Measurements from ENCODE around the gene TMEM63C. TPM values are rescaled to one million over a fixed set of nuclear protein-coding genes. Genes with fewer than 3 reads are reported as not detected.

The TMEM63C gene
- total RNA-seq, 1 donor from 2014 or later: 10.8 TPM

- DNase-seq: no peak
These were observed 75.1 kb downstream of the TMEM63C start for GRCh38 chr14:77256694-77257093.

DNA sequence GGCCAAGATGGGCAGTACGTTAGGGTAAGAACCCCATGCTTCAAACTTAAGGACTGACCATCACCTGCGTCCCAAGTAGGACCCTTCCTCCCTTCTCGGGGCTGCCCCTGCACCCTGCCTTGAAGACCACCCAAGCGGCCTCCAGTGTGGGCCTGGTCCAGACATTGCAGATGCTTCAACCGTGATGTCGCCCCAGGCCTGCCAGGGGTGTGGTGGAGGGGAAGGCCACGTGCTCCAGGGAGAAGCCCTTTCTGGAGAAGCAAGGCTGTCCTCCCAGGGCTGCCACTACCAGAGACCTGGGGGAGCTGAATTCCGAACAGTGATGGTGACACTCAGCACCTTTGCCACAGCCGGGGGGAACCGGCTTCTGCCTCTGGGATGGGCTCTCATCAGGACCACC lies 76.1 kb downstream of the TMEM63C start:
- DNase-seq: no peak

- no peak for DNase-seq
These were observed 77.0 kb downstream of the TMEM63C start for GRCh38 chr14:77258566-77258965.

- no peak for DNase-seq
These were observed 77.6 kb downstream of the TMEM63C start for GRCh38 chr14:77259025-77259715.

DNA sequence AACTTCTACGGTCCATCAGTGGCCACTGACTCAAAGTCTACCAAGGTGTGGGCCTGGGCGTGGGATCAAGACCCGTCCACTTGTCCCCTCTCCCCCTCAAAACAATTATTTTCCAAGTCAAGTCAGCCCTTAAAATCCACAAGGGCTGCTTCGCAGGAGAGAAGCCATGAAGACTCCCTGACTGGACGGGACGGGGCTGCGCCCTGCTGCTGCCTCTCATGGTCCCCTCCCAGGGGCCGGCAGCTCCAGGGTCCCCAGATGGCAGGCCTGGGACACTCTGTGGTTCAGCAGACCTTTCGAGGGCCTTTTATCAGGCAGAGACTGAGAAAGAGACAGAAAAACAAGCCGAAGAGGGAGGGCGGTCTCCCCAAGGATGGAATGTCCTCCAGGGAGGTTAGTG lies 78.6 kb downstream of the TMEM63C start:
- DNase-seq: no peak

DNA sequence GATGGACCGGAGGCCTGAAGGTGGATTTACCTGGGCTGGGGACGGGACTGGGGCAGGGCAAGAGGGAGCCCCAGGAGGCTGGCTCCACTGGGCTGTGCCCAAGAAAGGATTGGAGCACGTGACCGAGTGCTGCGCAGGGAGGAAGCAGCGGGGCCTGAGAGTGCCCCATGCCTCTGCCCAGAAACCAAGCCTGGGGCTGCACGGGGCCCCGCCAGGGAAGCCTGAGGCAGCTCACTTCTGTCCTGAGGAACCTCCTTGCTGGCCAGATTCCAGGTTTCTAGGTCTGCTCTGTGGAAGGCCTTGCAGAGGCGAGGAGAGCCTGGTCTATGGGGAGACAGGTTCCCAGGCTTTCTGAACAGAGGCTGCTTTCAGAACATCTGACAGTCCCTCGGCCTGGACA lies 79.0 kb downstream of the TMEM63C start:
- no peak for DNase-seq

GRCh38 chr14:77264466-77265186 lies 83.0 kb downstream of the TMEM63C start:
- DNase-seq: no peak

DNA sequence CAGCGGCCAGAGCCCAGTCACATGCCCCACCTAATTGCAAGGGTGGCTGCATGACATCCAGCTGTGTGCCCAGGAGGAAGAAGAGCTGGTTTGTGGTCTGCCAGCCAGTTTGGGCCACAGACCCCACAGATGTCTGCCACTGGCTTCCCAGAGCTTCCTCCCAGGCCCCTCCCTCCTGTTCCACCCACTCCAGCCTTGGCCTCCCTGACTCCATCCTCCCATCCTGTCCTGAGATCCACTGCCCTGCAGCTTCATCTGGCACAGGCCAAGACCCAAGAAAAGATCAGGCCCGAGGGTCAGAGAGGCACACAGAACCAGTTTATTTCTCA lies 83.6 kb downstream of the TMEM63C start:
- DNase-seq: no peak

GRCh38 chr14:77265561-77266335 lies 84.2 kb downstream of the TMEM63C start:
- no peak for DNase-seq

DNA sequence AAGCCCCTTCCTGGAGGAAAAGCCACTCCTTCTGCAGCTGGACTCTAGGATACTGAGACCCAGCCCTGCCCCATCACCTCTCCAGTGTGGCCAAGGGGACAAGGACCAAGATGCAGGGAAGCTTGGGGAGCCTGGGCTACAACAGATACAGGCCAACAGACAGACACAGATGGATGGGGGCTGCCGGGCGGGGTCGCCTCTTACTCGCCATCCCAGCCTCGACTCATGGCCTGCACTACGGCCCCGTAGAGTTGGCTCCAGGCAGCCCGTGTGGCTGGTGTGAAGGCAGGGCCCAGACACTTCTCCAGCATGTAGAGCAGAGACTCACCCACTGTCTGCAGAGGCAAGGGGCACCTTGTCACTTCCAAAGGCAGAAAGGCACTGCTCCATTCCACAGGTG lies 84.7 kb downstream of the TMEM63C start:
- DNase-seq: no peak

DNA sequence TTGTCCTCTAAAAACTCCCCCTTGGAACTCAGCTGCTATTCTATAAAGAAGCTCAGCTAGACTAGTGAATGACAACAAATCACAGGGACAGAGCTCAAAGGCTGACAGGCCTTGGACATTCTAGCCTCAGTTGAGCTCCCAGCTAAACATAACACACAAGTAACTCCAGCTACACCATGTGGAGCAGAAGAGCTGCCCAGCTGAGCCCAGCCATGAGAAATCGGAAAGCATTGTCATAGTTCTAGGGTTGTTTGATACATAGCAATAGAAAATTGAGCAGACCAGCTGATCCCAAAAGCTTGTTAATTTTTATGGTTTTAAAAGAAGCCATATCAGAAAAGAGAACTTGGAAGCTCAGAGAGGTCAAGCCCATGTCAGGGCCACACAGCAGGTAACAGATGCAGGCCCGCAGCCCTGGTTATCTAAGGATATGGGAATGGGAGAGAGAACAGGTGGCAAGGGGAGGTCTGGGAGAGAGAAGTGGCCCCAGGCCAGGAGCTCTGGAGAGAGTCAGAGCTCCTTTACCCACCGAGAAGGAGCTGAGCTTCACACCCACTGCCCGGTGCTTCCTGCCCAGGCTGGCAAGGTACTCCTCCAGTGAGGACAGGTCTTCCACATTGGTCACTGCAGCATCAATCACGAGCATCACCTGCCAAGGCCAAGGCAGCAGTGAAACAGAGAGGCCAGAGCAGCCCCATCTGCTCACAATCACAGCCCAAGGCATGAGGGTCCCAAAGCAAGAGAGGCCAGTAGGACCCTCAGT lies 86.5 kb downstream of the TMEM63C start:
- DNase-seq: no peak

- DNase-seq: no peak
These were observed 87.5 kb downstream of the TMEM63C start for GRCh38 chr14:77268989-77269600.

GRCh38 chr14:77270361-77271112 lies 88.9 kb downstream of the TMEM63C start:
- no peak for DNase-seq

GRCh38 chr14:77271113-77271710 lies 89.6 kb downstream of the TMEM63C start, which contains the start of gene NGB:
Gene NGB, minus strand, starts transcription at chr14:77271206. Its CDS starts 269 bp downstream, at chr14:77270937.
- DNase-seq: no peak

DNA sequence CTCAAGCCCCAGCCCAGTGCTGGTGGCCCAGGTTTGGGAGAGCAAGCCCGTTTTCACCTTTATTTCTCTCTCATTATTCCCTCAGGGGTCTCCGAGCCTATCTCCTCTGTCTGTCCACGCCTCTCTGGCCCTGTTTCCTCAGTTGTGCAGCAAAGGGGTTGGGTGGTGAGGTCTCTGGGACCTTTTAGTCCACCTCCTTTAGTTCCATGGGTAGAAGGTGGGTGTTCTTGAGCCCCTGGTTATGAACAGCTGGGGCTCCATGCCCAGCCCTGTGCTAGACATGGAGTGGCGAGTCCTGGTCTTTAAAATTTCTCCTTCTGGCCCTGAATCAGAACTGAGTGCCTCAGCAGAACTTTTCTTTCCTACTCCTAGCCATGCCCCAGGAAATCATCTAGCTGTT lies 90.7 kb downstream of the TMEM63C start:
- DNase-seq: no peak

DNA sequence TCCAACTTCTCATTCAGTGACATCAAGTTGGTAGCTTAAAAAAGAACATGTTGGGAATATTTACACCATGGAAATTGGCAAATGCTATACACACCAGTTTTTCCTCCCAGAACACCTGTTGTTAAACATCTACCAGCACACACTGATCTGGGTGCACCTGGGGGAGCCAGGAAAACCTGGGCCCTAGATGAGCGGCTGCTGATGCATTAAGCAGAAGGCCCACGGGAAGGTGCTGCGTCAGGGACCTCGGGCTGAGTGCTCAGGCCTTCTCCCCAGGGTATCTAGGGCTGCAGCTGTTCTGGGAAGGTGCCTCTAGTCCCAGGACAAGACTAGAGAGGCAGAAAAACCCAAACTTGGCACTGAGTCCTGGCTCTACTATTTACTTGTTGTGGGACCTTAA lies 92.2 kb downstream of the TMEM63C start:
- no peak for DNase-seq

DNA sequence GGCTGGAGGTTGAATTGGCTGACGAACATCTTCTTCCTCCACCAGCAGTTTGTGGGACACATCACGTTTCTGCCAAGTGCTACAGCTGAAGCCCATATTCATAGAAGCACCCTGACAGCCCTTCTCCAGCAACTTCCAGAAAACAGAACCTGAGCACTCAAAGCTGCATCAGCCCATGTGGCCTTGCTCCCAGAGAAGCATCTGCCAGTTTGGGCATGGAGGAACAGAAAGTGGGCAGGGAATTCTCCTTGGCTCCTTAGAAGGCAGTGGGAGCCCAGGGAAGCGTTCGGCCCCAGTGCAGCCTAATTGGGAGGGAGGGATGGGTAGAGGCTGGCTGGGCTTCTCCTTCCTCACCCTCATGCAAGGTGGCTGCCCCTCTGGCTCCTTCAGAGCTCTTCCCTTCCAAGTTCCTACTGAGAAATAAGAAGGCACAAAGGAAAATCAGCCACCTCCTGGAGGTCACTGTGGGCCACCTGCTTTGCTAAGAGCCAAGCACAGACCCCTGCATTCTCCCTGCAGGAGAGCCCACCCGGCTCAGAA lies 93.5 kb downstream of the TMEM63C start:
- no peak for DNase-seq

- no peak for DNase-seq
These were observed 94.0 kb downstream of the TMEM63C start for GRCh38 chr14:77275601-77276017.

DNA sequence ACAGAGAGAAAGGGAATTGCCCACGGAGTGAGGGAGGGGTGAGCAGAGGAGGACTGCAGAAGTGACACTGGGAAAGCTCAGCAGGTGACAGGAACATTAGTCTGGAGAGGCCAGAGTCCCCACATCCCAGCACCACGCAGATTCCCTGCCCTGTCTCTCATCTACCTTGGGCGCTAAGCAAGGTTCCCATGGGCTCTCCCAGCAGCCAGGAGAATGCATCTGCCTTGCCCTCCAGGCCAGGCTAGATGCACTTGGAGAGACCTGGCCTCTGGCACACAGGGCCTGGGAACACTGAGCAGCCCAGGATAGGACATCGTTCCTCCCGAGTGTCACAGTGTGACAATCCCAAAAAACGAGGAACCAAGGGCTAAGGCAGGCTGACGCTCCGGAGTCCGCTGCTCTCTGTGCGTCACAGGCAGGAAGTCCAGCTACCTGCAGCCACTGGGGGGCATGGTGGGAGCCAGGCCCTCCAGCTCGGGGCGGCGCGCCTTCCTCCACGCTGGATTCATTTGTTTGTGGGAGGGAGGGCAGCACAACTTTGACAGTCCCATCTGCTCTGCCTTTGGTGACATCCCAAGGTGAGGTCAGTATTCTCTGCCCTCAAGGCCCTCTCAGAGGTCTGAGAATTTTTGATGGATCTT lies 94.8 kb downstream of the TMEM63C start:
- DNase-seq: no peak

GRCh38 chr14:77276959-77277358 lies 95.4 kb downstream of the TMEM63C start:
- DNase-seq: no peak

Data from occipital lobe (tissue), 2 donors.